Bronchial epithelial cell (primary cell): ENCODE measurements around the gene CMKLR1. TPM values are rescaled to one million over a fixed set of nuclear protein-coding genes. Genes with fewer than 3 reads are reported as not detected.

Experiments used
- DNase-seq: peaks from one replicate; pipeline ENCODE4 v3.0.0-alpha.2; 2010; ENCODE audit warnings: low read depth
- FAIRE-seq: peaks from 2 replicates; lab custom pipeline; 2011; peaks lifted over from hg19 to GRCh38; lab: Jason Lieb, UNC
- H3K27me3 ChIP-seq: 2 replicates; pipeline ENCODE4 v1.5.1; 2011; ENCODE audit warnings: low read length; ENCODE audit not compliant: control insufficient read depth, insufficient read depth
- H3K36me3 ChIP-seq: 2 replicates; pipeline ENCODE4 v1.5.1; 2011; ENCODE audit warnings: low read length; ENCODE audit not compliant: control insufficient read depth, insufficient read depth
- H3K4me3 ChIP-seq: 2 replicates; pipeline ENCODE4 v1.5.1; 2011; ENCODE audit warnings: mild to moderate bottlenecking, low read depth, low read length, control low read depth
- CTCF ChIP-seq: IDR thresholded peaks from 2 replicates; pipeline ENCODE4 v1.5.1; 2011; ENCODE audit warnings: mild to moderate bottlenecking, moderate library complexity, low read length, control low read depth, inconsistent platforms; ENCODE audit not compliant: insufficient read depth, severe bottlenecking
- total RNA-seq: library from RNA; depleted of rRNA; stranded (reverse); fragments of >200 nt; gene quantifications from 2 replicates; pipeline ENCODE4 v1.2.1, GENCODE V29; 2014

The CMKLR1 gene
- total RNA-seq, 1 donor from 2014 or later: not detected

GRCh38 chr12:108260039-108260438 lies 79.1 kb downstream of the CMKLR1 start:
- FAIRE-seq: no peak
- Histone ChIP-seq H3K4me3 (no peak overlapping the region), H3K27me3 (no peaks in the 10 kb centered on the region), H3K36me3 (no peaks in the 10 kb centered on the region)
- no peak for DNase-seq
- no peak for TF ChIP-seq CTCF

- Histone ChIP-seq H3K27me3 (no peaks in the 10 kb centered on the region), H3K4me3 (no peak overlapping the region)
- FAIRE-seq: no peak
Measured at GRCh38 chr12:108257610-108258106, 81.5 kb downstream of the CMKLR1 start.

GRCh38 chr12:108257004-108257403 lies 82.1 kb downstream of the CMKLR1 start:
- Histone ChIP-seq H3K36me3 (no peaks in the 10 kb centered on the region), H3K27me3 (no peaks in the 10 kb centered on the region), H3K4me3 (no peak overlapping the region)
- TF ChIP-seq CTCF: no peak
- FAIRE-seq (no peak), DNase-seq (no peak)

More at GRCh38 chr12:108257610-108258106, 81.5 kb downstream of the CMKLR1 start:
- no peak for DNase-seq
- no peak for TF ChIP-seq CTCF
- H3K36me3 ChIP-seq: no peaks in the 10 kb centered on the region

GRCh38 chr12:108255252-108255602 lies 83.9 kb downstream of the CMKLR1 start:
- no peak for DNase-seq
- TF ChIP-seq CTCF: no peak
- no peaks in the 10 kb centered on the region for H3K36me3 ChIP-seq
- no peaks in the 10 kb centered on the region for H3K27me3 ChIP-seq
- H3K4me3 ChIP-seq: no peak overlapping the region
- FAIRE-seq: no peak

- H3K4me3 ChIP-seq: no peak overlapping the region
- FAIRE-seq (no peak), DNase-seq (no peak)
- no peaks in the 10 kb centered on the region for H3K36me3 ChIP-seq
- TF ChIP-seq CTCF: no peak
- H3K27me3 ChIP-seq: no peaks in the 10 kb centered on the region
Measured at GRCh38 chr12:108254517-108255251, 84.4 kb downstream of the CMKLR1 start.
